Measurements from ENCODE around the gene CSNK1G3. TPM values are rescaled to one million over a fixed set of nuclear protein-coding genes. Genes with fewer than 3 reads are reported as not detected.
"Not testable (repeated sequence)": the region's sequence is repeated elsewhere in the genome, so short reads cannot be mapped to it uniquely, and the experiment has no call there.

The CSNK1G3 gene
- total RNA-seq: 10 to 100 TPM; 31.2 to 53.7 (median 53.1) TPM

DNA sequence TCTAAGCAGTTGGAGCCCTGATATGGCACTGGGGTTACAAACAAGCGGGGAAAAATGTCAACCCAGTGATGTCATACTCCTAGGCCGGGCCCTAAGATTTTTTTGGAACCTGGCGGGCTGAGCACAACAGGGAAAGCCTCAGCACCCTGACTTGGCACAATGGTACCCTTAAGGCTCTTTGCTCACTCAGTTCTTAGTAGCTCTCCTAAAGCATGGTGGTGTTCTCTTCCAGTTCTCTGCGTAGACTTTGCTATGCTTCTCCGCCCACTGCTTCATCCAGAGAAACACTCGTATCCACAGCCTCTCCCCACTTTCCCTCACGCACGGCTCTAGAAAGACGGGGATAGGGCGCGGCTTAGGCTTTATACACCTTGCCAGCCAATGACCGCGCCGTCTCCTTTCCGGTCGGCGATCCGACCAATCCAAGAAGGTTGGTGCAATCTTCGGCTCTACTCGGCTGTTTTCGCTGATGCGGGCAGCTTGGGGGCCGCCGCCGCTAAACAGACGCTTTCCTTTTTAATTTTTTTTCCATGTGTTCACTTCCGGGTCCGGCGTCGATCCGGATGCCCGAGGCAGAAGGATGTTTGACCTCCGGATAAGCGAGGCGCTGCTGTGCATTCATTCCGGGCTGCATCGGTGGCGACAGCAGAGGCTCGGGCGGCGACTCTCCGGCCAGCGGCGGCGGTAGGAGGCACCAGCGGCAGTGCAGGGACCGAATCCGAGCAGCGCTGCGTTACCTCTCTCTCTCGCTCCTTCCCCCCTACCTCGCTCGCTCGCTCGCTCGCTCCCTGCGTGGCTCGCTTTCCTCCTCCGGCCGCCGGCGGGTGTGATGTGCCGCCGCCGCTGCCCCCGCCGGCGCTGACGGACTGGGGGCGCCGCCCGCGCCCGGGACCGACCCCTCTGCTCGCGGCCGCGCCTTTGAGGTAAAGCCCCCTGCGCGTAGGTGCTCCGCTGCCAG lies at the start of gene CSNK1G3:
TSS of gene CSNK1G3 (plus strand) at position 530 of the 958 bp plus-strand sequence. CDS start 33,487 bp downstream, outside the sequence.
- intact Hi-C loops (cut with DNase I): loop anchor here (2.0 to 5.0 kb wide), 2 partner anchors 89 to 95 kb away; partner anchors contain the start of gene CEP120
- Histone ChIP-seq H3K9me3 (no peaks in the 10 kb centered on the region), H3K4me3 (peak within 1 kb of the TSS; percentile 90 to 96 (median 94)), H3K27me3 (no peaks in the 10 kb centered on the region), H3K27ac (replicated peaks in 1 of 4) (peak within 1 kb of the TSS; percentile 94 to 98 (median 96)), H3K4me1 (peaks cover 7 to 48% (median 36%) of the 10 kb centered on the region in 4 donors), H3K36me3 (no peaks in the 10 kb centered on the region)
- peak; percentile 99 for DNase-seq (ENCODE audit: extremely low spot score)
- WGBS: 3% methylated on average over 55 of the region's 82 CpGs
- TF ChIP-seq EP300 (IDR thresholded peaks at IDR 0.05) (no peak), POLR2AphosphoS5 (IDR thresholded peaks at IDR 0.05) (peak; percentile 93 to 99), POLR2A (IDR thresholded peaks at IDR 0.05; ENCODE audit: low read depth) (peak; percentile 68)

DNA sequence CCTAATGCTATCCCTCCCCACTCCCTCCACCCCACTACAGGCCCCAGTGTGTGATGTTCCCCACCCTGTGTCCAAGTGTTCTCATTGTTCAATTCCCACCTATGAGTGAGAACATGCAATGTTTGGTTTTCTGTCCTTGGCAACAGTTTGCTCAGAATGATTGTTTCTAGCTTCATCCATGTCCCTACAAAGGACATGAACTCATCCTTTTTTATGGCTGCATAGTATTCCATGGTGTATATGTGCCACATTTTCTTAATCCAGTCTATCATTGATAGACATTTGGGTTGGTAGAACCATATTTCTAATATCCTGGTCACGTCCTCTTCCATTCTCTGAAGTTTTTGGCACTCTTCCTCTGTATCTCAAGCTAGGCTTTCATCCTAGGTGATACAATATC lies 45.1 kb upstream of the CSNK1G3 start:
- intact Hi-C loops (cut with DNase I); H3K4me1 ChIP-seq: not testable (repeated sequence)

DNA sequence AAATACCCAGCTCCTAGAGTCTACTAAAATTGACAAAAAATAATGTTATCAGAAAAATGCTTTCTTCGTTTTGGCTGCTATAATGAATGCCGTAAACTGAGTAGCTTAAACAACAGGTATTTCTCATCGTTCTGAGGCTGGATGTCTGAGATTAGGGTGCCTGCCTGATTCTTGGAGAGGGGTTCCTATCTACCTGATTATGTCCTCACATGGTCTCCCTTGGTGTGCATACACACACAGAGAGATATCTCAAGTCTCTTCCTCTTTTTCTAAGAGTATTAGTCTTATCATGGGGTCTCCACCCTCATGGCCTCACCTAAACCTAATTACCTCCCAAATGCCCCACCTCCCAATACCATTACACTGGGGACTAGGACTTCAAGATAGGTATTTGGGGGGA lies 40.6 kb upstream of the CSNK1G3 start:
- Histone ChIP-seq H3K27me3 (no peaks in the 10 kb centered on the region), H3K27ac (replicated peaks in 1 of 4) (no peak overlapping the region), H3K4me1 (no peaks in the 10 kb centered on the region), H3K36me3 (no peaks in the 10 kb centered on the region), H3K4me3 (no peak overlapping the region), H3K9me3 (no peaks in the 10 kb centered on the region)
- intact Hi-C loops (cut with DNase I): no loop called here
- 92% methylated on average over 3 of the region's 3 CpGs for WGBS
- DNase-seq (ENCODE audit: extremely low spot score): no peak
- TF ChIP-seq, protein P1, sequence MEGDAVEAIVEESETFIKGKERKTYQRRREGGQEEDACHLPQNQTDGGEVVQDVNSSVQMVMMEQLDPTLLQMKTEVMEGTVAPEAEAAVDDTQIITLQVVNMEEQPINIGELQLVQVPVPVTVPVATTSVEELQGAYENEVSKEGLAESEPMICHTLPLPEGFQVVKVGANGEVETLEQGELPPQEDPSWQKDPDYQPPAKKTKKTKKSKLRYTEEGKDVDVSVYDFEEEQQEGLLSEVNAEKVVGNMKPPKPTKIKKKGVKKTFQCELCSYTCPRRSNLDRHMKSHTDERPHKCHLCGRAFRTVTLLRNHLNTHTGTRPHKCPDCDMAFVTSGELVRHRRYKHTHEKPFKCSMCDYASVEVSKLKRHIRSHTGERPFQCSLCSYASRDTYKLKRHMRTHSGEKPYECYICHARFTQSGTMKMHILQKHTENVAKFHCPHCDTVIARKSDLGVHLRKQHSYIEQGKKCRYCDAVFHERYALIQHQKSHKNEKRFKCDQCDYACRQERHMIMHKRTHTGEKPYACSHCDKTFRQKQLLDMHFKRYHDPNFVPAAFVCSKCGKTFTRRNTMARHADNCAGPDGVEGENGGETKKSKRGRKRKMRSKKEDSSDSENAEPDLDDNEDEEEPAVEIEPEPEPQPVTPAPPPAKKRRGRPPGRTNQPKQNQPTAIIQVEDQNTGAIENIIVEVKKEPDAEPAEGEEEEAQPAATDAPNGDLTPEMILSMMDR (IDR thresholded peaks at IDR 0.05): no peak
- TF ChIP-seq POLR2A (IDR thresholded peaks at IDR 0.05; ENCODE audit: low read depth) (no peak), POLR2AphosphoS5 (IDR thresholded peaks at IDR 0.05) (no peak), EP300 (IDR thresholded peaks at IDR 0.05) (no peak)

More for the DNA sequence above, 45.1 kb upstream of the CSNK1G3 start:
- H3K36me3 ChIP-seq; H3K27me3 ChIP-seq; DNase-seq (ENCODE audit: extremely low spot score); H3K27ac ChIP-seq (replicated peaks in 1 of 4); H3K9me3 ChIP-seq; H3K4me3 ChIP-seq: not testable (repeated sequence)
- 100% methylated on average over 1 of the region's 1 CpG for WGBS

DNA sequence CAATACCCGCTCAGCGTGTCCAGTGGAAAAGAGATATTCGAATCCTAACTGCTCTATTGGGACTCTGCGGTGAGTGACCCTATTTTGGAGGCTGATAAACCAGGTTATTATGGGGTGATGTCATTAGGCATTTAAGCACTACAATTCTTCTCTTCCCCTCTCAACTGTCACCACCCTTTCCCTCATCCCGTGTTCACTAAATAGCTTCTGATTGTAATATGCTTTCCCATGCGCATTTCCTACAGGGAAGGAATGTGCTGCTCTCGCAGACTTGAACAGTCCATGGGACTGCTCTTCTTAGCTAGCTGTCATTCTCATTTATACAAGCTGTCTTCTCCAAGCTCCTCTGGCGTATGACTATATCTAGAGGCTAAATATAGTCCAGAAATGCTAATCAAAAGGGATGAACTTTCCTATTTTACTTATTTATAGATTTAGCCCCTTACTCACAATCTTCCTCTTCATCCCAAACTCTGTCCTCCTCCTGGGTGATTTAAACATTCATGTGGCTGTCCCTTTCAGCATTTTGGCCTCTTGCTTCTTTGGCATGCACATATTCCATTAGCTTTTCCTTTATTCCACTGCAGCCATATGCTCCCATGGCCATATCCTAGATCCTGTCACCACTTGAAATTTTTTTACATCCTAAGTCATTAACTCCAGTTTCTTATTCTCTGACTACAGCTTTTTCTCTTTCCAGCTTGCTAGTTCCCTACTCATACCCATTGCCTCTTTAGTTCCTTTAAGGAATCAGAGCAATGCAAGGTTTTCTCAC lies 39.6 kb upstream of the CSNK1G3 start:
- Histone ChIP-seq H3K27me3 (no peaks in the 10 kb centered on the region), H3K4me3 (no peak overlapping the region), H3K9me3 (no peaks in the 10 kb centered on the region), H3K4me1 (no peaks in the 10 kb centered on the region), H3K36me3 (no peaks in the 10 kb centered on the region), H3K27ac (replicated peaks in 1 of 4) (no peak overlapping the region)
- intact Hi-C loops (cut with DNase I): no loop called here
- 81% methylated on average over 8 of the region's 8 CpGs for WGBS
- DNase-seq (ENCODE audit: extremely low spot score): no peak
- TF ChIP-seq EP300 (IDR thresholded peaks at IDR 0.05) (no peak), POLR2A (IDR thresholded peaks at IDR 0.05; ENCODE audit: low read depth) (no peak), POLR2AphosphoS5 (IDR thresholded peaks at IDR 0.05) (no peak)
- TF ChIP-seq, protein P1 (IDR thresholded peaks at IDR 0.05): no peak

DNA sequence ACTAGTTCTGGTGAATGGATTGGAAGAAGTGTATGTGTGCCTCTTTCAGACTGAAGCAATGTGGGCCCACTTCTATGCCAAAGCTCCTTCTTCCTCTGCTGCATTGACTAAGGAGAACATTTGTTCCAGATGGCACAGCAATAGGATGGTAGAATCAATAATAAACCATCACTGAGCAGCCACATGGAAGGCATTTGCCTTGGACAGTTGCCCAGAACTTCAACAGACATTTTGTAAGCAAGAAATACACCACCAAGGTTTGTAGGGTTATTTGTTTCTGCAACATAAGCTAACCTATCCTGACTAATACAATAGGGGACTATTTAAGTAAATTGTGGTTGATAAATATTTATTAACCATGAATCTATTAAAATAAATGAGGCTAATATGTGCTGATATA lies 37.7 kb upstream of the CSNK1G3 start:
- H3K36me3 ChIP-seq: no peaks in the 10 kb centered on the region
- TF ChIP-seq POLR2AphosphoS5 (IDR thresholded peaks at IDR 0.05): no peak
- TF ChIP-seq EP300 (IDR thresholded peaks at IDR 0.05): no peak
- TF ChIP-seq, protein P1 (IDR thresholded peaks at IDR 0.05): no peak
- TF ChIP-seq POLR2A (IDR thresholded peaks at IDR 0.05; ENCODE audit: low read depth): no peak
- no peak overlapping the region for H3K4me3 ChIP-seq
- H3K27me3 ChIP-seq: no peaks in the 10 kb centered on the region
- DNase-seq (ENCODE audit: extremely low spot score): no peak
- intact Hi-C loops (cut with DNase I): no loop called here
- H3K27ac ChIP-seq (replicated peaks in 1 of 4): no peak overlapping the region
- no peaks in the 10 kb centered on the region for H3K9me3 ChIP-seq
- H3K4me1 ChIP-seq: no peaks in the 10 kb centered on the region

All from esophagus muscularis mucosa (tissue), 4 donors.